NCI-H345 treated with DMSO at 0.1 percent for 48 hours (cell line): ENCODE measurements around the gene BRI3.
"Not testable (repeated sequence)": the region's sequence is repeated elsewhere in the genome, so short reads cannot be mapped to it uniquely, and the experiment has no call there.

Experiments used
- DNase-seq: peaks from one replicate; lab custom pipeline; 2025; ENCODE audit not compliant: unreplicated experiment; lab: John Stamatoyannopoulos, UW

BRI3 gene

GRCh38 chr7:98309566-98309965 is 28.1 kb downstream of the BRI3 start:
- no peak for DNase-seq

- no peak for DNase-seq
Observed at GRCh38 chr7:98312201-98312600, 30.7 kb downstream of the BRI3 start.

GRCh38 chr7:98314469-98314868 is 33.0 kb downstream of the BRI3 start:
- DNase-seq, result no peak

GRCh38 chr7:98315318-98315993 is 34.0 kb downstream of the BRI3 start:
- DNase-seq, result no peak

GRCh38 chr7:98315994-98316527 is 34.6 kb downstream of the BRI3 start:
- not testable (repeated sequence) for DNase-seq

DNA sequence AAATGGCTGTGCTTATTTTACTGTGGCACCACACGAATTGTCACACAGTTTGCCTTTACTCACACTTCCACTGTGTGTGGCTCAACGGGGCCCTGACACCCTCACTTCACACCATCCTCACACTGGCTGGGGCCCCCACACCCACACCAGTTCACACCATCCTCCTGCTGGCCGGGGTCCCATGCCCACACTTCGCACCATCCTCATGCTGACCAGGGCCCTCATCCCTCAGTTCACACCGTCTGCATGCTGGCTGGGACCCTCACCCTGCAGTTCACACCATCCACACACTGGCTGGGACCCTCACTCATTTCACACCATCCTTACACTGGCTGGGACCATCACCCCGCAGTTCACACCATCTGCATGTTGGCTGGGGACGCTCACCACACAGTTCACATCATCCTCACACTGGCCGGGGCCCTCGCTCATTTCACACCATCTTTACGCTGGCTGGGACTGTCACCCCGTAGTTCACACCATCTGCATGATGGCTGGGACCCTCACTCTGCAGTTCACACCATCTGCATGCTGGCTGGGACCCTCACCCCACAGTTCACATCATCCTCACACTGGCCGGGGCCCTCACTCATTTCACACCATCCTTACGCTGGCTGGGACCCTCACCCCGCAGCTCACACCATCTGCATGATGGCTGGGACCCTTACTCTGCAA is 36.0 kb downstream of the BRI3 start:
- DNase-seq, result no peak

GRCh38 chr7:98319176-98319575 is 37.7 kb downstream of the BRI3 start:
- no peak for DNase-seq

DNA sequence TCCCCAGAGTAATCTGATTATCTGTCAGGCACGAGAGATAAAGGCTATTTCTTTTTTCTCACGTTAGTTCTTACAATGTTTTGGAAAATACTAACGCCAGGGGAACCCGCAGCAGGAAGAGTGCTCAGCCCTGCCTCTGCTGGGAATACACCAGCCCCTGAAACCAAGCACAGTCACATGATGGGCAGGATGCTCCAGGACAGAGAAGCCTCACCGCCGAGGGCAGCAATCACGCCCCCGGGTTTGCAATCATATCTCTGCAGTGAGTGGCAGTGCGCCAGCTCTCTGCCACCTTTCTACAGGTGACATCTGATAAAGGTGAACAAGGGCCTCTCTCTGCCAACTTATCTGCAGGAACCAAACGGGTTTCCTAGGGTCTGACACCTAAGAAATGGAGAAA is 39.8 kb downstream of the BRI3 start:
- no peak for DNase-seq

DNA sequence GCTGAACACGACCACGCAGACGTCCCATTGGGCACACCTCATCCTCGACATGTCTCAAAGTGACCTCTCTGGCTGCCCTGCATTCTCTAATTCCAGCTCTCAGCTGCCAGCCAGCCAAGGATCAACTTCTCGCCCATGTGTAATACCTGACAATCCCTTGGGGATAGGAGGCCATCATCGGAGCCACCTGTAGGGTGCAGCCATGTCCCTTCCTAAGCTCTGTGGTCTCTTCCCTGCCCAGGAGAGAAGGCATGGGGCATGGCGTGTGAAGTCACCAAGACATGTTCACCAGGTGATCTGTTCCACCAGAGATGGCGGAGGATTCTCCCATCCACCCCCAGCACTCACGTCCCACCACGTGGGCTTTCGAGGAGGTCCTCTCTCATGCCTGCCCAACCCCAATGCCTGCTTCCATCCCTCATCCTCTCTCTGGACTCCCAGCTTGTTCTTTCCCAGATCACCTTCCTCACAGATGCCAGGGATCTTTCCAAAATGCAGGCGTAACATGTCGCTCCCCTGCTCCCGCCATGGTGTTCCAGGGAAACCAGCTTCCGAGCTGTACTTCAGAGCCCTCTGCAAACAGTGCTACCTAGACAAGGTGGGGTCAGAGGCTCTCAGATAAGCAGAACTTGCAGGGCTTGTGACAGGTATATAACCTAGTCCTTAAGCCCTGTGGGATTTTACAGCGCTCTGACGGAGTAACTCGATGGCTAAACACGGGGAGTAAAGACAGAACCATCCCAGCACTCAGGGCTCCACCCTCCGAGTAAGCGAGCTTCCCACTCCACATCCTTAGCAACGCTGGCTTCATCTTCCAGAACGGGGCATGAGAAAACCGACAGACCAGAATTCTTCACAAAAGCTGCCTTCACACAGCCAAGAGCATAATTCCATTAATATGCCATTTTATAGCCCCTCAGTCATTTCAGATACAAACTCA is 41.1 kb downstream of the BRI3 start:
- no peak for DNase-seq

DNA sequence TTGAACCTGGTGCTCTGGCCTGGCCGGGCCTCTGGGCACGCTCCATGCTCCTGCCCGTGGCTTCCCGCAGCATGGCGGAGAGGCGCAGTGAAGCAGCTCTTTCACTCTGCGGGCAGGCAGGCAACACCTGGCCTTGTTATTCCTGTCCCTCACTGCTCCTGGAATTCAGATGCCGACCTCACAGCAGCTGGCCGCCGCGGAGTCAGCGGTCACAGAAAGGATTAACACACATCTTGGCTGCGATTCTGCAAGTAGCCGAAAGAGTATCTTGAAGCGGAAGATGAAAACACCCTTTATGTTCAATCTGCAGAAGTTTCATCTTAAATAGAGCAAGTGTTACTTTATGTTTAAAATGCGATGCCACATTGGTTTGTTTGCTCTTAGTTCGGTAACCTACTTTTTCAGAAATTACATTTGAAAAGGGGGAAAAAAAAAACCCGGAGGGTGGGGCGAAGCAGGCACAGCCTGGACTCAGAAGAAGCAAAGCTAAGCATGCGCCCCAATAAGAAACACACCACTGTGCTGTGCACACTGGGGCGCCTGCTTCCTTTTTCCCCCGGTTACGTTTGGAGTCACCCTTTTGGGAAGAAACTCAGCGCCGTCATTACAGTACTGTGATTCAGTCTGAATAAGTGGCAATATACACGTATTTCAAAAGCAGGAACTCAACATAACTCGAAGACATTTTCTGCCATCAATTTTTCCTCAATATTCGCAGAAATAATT is 42.3 kb downstream of the BRI3 start:
- DNase-seq, result no peak

DNA sequence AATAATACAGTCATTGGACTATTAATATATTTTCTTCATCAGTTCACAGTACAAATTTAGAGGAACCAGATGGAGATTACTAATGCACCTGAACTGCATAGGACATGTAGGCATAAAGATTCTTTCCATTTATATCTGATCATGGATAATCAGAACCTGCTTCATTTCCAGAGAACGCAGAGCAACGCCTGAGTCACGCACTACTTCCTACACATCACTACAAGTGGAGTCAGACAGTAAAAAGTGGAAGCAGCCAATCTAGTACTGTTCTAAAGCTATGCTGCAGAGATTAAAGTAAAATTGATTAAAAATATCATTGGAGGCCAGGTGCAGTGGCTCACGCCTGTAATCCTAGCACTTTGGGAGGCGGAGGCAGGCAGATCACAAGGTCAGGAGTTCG is 43.3 kb downstream of the BRI3 start:
- no peak for DNase-seq

DNA sequence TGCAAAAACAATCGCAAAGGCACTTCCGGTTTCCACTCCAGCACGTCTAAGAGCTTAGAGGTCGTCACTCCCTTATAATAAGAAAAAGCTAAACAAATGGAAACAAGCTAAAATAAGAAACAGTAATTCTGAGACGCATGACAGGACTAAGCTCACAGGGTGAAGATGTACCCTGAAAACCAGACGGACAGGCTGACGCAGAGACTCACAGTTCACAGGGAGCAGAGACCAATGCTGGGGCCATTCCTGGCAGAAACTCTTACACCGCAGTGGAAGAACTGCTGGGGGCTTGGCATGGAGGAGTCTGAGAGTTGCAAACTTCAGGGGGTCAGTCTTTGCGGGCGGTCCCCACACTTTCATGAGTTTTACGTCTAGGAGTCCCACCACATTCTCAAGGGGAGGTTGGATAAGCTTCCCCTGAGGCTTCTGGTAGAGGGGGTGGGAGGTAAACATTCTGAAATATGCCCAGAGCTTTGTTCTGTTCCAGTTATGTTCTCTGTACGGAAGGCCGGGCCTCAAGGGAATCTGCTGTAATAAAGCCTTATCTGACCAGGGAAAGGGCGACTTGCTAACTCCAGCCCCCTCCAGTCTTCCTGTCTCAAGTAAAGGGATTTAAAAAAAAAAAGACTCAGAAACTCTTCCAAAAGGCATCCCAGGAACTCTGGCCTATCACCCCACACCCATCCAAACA is 47.8 kb downstream of the BRI3 start:
- no peak for DNase-seq

DNA sequence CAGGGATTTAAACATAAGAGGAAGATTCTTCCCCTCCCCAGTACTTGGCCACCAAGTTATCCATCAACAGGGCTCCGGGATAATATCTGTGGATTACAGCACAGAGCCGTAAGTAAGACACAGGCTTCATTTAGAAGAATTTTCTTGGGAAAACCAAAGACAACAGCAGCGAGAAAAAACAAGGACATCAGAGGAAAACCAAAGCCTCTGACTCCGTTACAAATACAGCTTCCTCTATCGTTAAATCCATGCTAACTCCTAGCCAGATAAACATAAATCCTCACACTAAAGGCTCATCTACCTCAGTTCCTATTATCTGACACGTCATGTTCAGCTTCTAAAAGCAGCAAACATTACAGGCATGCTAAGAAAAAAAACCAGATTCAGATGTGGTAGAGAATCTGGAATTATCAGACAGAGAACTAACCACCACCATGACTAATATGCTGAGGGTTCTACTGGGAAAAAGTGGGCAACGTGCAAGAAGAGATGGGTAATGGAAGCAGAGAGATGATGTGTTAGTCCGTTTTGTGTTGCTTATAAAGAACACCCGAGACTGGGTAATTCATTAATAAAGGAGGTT is 48.4 kb downstream of the BRI3 start:
- no peak for DNase-seq

- DNase-seq, result no peak
Observed at GRCh38 chr7:98330926-98331529, 49.5 kb downstream of the BRI3 start.

DNA sequence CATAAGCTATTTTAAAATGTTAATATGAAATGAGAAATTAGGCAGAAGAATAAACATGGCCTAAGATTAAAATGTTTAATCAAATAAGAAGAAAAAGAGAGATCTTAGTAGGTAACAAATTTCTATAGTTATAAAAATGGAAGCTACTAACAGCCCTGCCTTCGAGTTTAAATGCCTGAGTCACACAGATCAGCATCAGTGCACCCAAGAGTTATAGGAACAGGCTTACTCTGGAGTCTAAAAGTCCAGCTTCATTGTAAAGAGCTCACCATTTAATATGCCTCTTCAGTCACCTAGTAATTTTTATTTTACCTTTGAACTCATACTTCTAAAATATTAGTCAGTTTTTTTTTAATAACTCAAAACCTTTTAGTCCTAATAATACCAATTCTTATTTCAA is 52.6 kb downstream of the BRI3 start:
- no peak for DNase-seq

DNA sequence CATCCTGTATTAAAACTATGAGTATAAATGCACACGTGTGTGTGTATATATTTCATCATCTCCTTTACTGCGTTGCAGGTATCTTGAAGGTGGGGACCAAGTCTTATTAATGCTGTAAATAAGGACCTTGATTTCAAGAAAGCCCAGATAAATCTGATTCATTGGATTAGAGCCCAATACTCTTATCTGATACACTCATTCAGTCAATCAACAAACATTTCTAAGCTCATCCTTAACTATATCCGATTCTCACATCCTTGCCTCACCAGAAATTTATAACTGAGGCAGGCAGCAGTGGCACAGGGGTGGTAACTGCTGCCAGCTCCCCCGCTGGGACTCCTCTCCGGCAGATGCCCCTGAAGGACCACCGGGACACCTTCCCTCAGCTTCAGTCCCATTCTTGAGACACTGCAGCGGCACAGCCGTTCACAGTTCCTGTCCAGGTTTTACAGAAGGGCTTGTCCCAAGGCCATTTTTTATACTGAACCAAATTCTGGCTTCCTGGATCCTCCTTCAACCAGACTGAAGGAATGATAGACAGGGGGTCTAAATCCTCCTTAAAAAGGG is 54.0 kb downstream of the BRI3 start:
- no peak for DNase-seq

GRCh38 chr7:98338441-98338840 is 57.0 kb downstream of the BRI3 start:
- DNase-seq, result no peak

DNA sequence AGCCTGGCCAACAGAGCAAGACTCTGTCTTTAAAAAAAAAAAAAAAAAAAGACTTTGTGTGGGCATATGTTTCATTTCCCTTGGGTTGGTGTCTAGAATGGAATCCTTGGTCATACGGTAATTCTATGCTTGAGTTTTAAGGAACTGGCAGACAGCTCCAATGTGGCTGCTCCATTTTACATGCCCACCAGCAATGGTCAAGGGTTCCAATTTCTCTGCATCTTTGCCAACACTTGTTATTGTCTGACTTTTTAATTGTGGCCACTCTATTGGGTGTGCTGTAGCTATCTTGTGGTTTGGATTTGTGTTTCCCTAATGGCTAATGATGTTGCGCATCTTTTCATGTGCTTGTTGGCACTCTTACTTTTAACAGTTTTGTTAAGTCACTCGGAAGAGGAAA is 57.6 kb downstream of the BRI3 start:
- DNase-seq, result no peak

GRCh38 chr7:98341106-98341505 is 59.6 kb downstream of the BRI3 start:
- DNase-seq, result no peak
